HL-60/S4 treated with phorbol 12-myristate 13-acetate at 8.2 ng/mL for 4 days and 3 days (cell line): ENCODE results near the gene SNRNP70.
"Not testable (repeated sequence)": the region's sequence is repeated elsewhere in the genome, so short reads cannot be mapped to it uniquely, and the experiment has no call there.

Experiments used
- in situ Hi-C: fragments of 300-500 bp; cut with MboI; formaldehyde crosslinking; loops from 2 replicates; pipeline ENCODE4 v1.15.0; 2022; ENCODE audit warnings: low sequenced_read_pairs

The SNRNP70 gene

DNA sequence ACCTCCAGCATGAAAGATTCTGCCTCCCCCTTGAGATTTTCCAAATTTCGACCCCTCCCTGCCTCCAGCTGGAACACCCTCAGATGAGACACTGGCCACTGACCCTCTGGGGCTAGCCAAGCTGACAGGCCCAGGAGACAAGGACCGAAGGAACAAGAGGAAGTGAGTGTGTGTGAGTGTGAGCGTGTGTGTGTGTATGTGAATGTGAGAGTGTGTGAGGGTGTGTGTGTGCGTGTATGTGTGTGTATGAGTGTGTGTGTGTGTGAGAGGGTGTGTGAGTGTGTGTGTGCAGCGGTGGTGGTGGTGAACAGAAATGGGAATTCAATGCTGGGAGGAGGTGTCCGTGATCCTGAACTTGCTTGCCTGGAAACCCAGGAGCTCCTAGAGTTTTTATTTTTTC is 56.1 kb downstream of the SNRNP70 start:
- in situ Hi-C loops: no loop called here

DNA sequence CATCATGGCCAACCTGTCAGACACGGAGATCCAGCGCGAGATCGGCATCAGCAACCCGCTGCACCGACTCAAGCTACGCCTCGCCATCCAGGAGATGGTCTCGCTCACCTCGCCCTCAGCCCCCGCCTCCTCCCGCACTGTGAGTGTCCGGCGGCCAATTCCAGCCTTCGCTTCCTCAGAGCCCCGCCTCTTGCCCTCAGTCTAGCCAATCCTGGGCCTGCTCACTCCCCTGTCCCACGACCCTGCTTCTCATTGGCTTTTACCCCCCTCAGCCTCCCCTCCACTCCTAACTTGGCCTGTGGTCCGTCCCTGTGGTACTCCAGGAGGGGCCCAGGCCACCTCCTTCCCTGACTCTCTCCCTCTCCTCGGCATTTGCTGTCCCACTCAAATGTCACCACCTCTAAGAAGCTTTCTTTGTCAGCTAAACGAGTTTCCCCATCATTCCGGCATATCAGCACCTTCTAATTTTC is 57.6 kb downstream of the SNRNP70 start:
- in situ Hi-C loops: no loop called here

- in situ Hi-C loops: no loop called here
These were observed 60.5 kb downstream of the SNRNP70 start for GRCh38 chr19:49145573-49146407.

DNA sequence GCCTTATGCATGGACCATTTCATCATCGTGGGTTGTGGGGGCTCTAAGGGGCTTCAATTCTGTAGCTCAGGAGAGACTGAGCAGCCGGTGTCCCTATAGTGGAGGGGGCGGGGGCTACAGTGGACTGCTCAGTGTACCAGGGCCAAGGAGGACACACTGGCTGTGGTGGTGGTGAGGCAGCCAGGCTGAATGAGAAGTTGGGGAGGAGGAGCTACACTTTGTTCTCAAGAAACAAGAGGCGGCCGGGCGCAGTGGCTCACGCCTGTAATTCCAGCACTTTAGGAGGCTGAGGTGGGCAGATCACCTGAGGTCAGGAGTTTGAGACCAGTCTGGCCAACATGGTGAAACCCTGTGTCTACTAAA is 61.1 kb downstream of the SNRNP70 start:
- in situ Hi-C loops: not testable (repeated sequence)

DNA sequence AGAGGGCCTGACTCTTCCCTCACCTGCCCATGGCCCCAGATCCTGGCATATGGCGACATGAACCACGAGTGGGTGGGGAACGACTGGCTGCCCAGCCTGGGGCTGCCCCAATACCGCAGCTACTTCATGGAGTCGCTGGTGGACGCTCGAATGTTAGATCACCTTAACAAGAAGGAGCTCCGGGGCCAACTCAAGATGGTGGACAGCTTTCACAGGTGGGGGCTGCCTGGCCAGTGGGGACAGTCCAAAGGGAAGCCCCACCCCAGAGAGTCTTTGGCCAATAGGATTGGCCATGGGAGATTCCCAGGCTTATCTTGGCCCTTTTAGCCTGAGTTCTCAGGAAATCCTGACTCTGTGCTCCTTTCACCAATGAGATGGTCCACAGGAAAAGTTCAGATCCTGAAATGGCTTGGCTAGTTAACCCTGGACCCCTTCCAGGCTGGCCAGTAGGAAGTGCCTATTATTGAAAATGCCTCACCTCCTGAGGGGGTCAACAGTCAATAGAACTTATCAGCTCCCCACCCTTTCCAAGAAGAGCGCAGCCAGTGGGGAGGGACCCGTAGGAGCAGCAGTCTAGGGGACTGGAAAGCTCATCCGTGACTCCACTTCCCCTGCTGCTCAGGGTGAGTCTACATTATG is 62.9 kb downstream of the SNRNP70 start:
- in situ Hi-C loops: no loop called here

- in situ Hi-C loops: no loop called here
These were observed 63.8 kb downstream of the SNRNP70 start for GRCh38 chr19:49148784-49149651.

DNA sequence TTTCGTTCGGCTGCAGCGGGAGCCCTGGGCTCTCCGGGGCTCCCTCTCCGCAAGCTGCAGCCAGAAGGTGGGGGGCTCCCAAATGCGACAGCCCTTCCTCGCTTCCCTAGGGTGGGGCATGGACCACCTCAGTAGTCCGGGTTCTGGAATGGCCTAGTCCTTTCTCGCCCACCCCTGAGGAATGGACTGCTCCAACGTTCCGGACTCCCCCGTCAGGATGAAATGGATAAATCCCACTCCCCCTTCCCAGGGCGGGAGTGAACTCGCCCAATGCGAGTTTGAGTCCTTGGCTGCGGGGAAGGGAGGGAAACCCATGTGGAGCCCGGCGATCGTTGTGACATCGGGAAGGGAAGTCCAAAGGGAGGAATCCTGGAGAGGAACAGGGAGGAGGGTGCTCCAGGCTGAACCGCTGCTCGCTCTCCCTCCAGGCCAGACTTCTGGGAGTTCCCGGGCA is 64.4 kb downstream of the SNRNP70 start:
- in situ Hi-C loops: no loop called here

- in situ Hi-C loops: no loop called here
These were observed 65.1 kb downstream of the SNRNP70 start for GRCh38 chr19:49150106-49150943.

DNA sequence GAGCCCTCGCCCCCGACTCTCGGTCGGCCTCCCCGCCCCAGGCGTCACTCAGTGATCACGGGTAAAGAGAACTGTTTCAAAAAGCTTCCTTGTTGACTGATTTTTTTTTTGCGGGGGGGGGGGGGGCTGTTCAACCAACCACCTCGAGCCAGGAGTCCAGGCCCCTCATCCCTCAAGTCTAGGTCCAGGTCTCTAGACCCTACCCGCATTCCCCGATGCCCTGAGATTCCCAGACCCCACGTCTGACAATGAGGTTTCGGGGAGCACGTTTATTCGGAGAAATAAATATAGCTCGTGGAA is 65.6 kb downstream of the SNRNP70 start:
- in situ Hi-C loops: no loop called here

DNA sequence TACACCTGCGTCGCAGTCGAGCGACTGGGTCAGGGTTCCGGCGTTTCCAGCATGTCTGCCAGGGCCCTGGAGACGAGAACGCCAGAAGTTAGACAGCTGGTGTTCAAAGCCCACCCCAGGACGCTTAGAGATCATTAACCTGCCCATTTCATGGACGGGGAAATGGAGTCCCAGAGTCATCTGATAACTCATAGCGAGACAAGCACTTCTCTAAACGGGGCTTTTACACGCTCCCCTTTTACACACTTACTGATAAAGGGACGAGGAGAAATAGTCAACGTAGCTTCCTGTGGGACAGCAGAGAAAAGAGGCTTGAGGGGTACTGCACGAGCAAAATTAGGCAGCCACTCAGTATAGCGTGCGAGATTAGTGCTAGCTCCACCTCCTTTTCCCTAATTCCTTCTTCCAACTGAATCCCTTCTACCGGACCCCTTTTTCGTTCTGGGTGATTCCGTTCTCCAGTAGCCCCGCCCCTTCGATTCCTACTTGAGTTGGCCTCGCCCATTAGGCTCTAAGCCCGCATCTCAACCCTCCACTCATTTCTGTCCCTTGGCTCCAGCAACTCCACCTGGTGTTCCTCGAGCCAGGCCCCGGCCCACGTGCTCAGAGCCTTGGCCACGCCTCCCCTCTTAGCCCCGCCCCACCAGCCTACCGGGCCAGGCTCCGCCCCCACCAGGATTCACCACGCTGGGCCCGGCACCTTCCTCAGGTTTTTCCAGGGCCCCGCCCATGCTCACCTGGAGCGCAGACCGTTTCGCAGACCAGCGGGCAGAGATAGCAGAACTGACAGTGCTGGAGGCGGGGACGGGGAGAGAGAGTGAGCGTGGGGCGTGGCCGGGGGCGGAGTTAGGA is 66.2 kb downstream of the SNRNP70 start:
- in situ Hi-C loops: no loop called here

GRCh38 chr19:49152119-49152550 is 66.9 kb downstream of the SNRNP70 start:
- in situ Hi-C loops: no loop called here

GRCh38 chr19:49153167-49153809 is 68.0 kb downstream of the SNRNP70 start:
- in situ Hi-C loops: no loop called here

GRCh38 chr19:49154279-49154678 is 69.0 kb downstream of the SNRNP70 start:
- in situ Hi-C loops: no loop called here

DNA sequence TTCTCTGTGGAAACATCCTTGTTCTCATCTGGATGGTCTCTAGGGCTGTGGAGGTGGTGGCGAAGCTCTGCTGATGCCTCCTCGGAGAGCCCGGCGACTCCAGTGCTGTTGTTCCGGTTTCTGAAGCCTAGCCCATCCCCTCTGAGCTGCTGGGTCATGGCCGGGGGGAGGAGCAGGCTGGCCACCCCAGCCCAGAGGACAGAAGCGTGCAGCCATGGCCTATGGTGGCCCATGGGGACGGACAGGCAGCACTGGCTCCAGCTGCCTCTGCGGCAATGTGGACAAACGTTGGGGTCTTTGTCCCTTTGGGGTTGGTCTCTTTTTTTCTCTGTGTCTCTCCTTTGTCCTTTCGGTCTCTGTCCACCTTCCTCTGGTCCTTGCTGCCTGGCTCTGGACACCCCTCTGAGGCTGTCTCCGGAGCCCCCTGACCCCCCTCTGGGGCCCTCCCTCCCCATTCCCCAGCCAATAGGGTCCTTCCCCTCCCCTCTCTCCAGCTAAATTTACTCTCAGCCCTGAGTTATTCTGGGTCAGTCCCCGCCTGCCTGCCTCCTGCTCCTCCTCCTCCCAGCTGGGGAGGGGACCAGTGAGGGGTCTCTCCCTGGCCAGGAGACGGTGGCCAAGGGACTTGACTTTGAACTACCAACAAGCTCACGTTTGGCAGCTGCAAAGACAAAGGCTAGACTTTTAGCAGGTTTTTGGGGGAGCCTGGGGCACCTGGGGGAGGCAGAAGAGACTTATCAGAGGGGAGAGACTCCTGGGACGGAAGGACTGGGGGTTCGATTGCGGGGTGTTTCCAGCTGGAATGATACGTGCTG is 70.0 kb downstream of the SNRNP70 start, which contains the start of gene HRC:
Gene HRC (minus strand): TSS at position 392 of the 815 bp plus-strand sequence. CDS start 159 bp downstream, at position 233.
- in situ Hi-C loops: no loop called here

DNA sequence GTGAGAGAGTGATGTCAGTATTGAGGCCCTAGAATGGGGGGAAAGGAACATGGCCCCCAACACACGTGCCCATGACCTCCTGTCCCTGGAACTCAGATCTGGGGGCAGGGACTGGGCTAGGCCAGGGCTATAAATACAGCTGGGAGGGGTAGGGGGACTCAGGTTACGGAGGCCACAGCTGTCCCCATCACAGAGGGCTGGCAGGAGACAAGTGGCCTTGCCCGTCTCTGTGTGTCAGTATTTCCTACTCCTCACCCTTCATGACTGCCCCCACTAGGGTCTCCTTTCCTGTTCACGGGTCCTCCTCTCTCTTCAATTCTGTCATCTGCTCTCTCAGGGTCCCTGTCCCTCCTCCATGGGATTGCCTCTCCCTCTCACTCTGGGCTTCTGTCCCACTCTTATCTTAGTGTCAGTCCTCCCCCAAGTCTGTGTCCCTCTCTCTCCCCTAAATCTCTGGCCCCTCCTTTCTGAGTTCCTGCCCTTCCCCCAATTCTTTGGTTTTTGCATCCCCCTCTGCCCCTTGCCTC is 70.6 kb downstream of the SNRNP70 start:
- in situ Hi-C loops: no loop called here

GRCh38 chr19:49157445-49158224 is 72.4 kb downstream of the SNRNP70 start, which contains the start of gene TRPM4:
Gene TRPM4, plus strand, starts transcription at chr19:49157792. Its CDS starts 75 bp downstream, at chr19:49157867.
- in situ Hi-C loops: no loop called here
